Stimulated activated naive CD8-positive, alpha-beta T cell treated with anti-CD3 and anti-CD28 coated beads, Interleukin-15, amount 100 ng/mL, for 72 hours (primary cell): ENCODE measurements around the gene IQCF6.
A peak's percentile ranks its signal among the peaks of the same experiment; 100 is the strongest.

Source experiments
- ATAC-seq: fragments of 150-1000 bp; cut with Tn5 transposase; 2 replicates; pipeline ENCODE4 v1.10.0; 2021; ENCODE audit warnings: mild to moderate bottlenecking, moderate library complexity
- DNase-seq, 2 donors: peaks; one replicate each; pipeline ENCODE4 v3.0.0; 2021 to 2022
- H3K27ac Mint-ChIP-seq, 2 donors: one replicate each; pipeline ENCODE4 v1.8.0; 2022; ENCODE audit warnings: mild to moderate bottlenecking in 2 of 2, mixed read lengths in 2 of 2, moderate library complexity in 2 of 2
- H3K27me3 Mint-ChIP-seq: one replicate; pipeline ENCODE4 v1.8.0; 2022; ENCODE audit warnings: mixed read lengths
- H3K4me1 Mint-ChIP-seq: one replicate; pipeline ENCODE4 v1.8.0; 2022; ENCODE audit warnings: mild to moderate bottlenecking, mixed read lengths
- H3K4me3 Mint-ChIP-seq, 2 donors: one replicate each; pipeline ENCODE4 v1.8.0; 2022; ENCODE audit warnings: mild to moderate bottlenecking in 2 of 2, mixed read lengths in 2 of 2, moderate library complexity in 1 of 2
- H3K9me3 Mint-ChIP-seq, 2 donors: one replicate each; pipeline ENCODE4 v1.8.0; 2022; ENCODE audit warnings: mixed read lengths in 2 of 2

The IQCF6 gene

DNA sequence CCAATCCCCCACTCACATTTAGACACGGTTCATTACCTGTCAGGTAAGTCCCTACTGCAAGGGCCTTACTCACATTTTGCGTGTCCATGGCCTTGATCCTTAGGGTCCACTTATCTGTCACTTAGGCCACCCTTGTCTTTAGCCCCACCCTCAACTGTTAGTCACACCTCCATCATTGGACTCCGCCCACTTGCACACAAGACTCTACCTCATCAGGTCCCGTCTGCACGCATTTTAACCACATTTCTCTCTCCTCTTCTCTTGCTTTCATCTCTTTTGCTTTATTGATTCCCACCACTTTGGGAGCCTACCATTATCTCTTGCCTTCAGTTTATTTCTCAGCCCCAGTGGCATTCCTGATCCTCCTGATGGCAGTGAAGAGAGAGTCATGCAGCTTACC is at the start of gene IQCF6:
TSS of gene IQCF6 (minus strand) at position 101 of the 400 bp plus-strand sequence. CDS start at position 88, 13 bp downstream.
- H3K4me1 Mint-ChIP-seq: no peaks in the 10 kb centered on the region
- H3K4me3 Mint-ChIP-seq: no peak within 1 kb of the TSS
- DNase-seq (no peak), ATAC-seq (no peak)
- no peaks in the 10 kb centered on the region for H3K9me3 Mint-ChIP-seq
- peak within 1 kb of the TSS in 1 of 2 donors; percentile 1 for H3K27ac Mint-ChIP-seq
- peaks cover 25% of the 10 kb centered on the region for H3K27me3 Mint-ChIP-seq

DNA sequence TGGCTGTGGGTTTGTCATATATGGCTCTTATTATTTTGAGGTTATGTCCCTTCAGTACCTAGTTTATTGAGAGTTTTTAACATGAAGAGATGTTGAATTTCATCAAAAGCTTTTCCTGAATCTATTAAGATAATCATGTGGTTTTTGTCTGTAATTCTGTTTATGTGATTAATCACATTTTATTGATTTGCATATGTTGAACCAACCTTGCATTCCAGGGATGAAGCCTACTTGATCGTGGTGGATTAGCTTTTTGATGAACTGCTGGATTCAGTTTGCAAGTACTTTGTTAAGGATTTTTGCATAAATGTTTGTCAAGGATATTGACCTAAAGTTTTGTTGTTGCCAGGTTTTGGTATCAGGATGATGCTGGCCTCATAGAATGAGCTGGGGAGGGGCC is 49.3 kb upstream of the IQCF6 start:
- H3K4me3 Mint-ChIP-seq: no peak overlapping the region
- peaks cover 39% of the 10 kb centered on the region for H3K27me3 Mint-ChIP-seq
- ATAC-seq (no peak), DNase-seq (no peak)
- H3K4me1 Mint-ChIP-seq: no peaks in the 10 kb centered on the region
- peaks cover 18 to 33% of the 10 kb centered on the region in 2 donors for H3K9me3 Mint-ChIP-seq
- H3K27ac Mint-ChIP-seq: no peak overlapping the region

DNA sequence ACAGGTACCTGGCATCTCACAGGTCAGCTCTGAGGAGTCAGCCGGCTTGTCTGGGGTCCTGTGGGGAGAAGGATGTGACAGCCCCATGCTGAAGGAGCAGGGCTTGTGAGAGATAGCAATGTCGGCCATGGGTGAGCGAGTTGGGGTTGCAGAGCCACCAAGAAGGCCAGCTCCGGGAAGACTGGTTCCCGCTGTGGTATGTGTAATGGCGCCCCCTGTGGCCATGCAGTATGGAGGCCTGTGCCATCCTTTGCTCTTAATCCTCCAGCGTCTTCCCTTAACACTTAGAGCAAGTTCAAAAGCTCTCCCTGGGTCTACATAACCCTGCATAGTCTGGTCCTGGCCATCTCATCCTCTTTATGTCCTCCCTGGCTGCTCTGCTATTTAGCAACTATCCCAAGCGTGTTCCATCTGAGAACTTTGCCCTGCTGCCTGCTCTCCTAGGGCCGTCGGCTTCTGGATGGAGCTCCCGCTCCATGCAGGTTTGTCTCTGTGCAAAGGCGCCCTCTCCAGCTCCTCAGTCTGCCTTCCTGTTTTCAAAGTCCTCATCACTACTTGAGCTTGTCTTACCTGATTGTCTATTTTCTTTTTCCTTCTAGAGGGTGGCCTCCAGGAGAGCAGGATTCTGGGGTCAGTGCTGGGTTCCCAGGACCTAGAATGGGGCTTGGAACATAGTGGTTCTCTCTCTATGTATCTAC is 40.8 kb upstream of the IQCF6 start:
- Mint-ChIP-seq H3K4me1 (peaks cover 5% of the 10 kb centered on the region), H3K4me3 (no peak overlapping the region), H3K9me3 (peaks cover 5 to 6% of the 10 kb centered on the region in 2 donors), H3K27ac (no peak overlapping the region), H3K27me3 (peaks cover 20% of the 10 kb centered on the region)
- ATAC-seq: no peak
- no peak for DNase-seq

DNA sequence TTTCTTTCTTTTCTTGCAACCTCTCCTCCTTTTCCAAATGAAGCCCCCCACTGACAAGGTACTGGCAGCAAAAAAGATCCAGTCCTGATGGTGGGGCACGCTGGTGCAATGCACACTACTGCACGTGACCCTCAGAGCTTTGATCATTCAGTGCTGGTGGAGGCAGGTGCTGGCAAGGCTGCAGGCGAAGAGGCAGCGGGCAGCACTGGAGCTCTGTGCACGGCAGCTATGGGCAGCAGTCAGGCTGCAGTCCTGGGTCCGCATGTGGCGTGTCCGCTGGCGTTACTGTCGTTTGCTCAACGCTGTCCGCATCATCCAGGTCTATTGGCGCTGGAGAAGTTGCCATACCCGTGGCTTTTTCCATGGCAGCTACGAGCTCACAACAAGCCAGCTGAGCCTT is 40.1 kb upstream of the IQCF6 start:
- H3K27me3 Mint-ChIP-seq: peaks cover 15% of the 10 kb centered on the region
- peaks cover 5% of the 10 kb centered on the region for H3K4me1 Mint-ChIP-seq
- H3K9me3 Mint-ChIP-seq: peaks cover 5 to 6% of the 10 kb centered on the region in 2 donors
- H3K27ac Mint-ChIP-seq: no peak overlapping the region
- no peak for ATAC-seq
- DNase-seq: no peak
- H3K4me3 Mint-ChIP-seq: no peak overlapping the region

DNA sequence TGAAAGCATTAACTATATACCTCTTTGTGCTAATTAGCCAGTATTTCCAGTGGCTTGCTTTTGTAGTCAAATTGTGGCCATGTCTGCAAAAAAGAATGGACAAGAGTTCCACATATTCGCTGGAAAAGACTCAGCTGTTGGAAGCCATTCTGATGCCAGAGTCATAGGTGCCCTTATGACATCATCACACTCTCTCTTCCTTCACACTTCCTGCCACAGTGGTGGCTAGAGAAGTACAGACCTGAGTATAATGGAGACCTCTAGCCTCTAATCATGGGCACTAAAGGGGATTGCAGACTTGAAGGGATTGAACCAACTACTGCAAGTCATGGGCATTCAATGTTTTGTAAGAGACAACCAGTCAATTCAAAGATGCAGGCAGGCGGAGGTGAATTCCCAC is 38.3 kb upstream of the IQCF6 start:
- ATAC-seq: peak; percentile 68
- Mint-ChIP-seq H3K27ac (no peak overlapping the region), H3K9me3 (peaks cover 5 to 6% of the 10 kb centered on the region in 2 donors), H3K27me3 (peaks cover 15% of the 10 kb centered on the region), H3K4me1 (peaks cover 5% of the 10 kb centered on the region), H3K4me3 (no peak overlapping the region)
- DNase-seq: no peak

DNA sequence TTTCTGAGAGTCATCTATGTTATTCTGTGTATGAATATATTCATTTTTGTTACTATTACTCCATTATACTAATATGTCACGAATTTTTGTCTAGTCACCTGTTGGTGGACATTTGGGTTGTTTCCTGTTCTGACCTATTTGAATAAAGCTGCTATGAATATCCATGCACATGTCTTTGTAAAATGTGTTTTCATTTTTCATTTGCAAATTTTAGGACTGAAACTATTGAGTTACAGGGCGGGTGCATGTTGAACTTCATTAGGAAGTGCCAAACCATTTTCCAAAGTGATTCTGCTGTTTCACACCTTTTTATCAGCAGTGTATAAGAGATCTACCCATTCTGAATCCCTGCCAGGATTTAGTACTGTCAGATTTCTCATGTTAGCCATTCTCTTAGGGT is 37.7 kb upstream of the IQCF6 start:
- no peak overlapping the region for H3K4me3 Mint-ChIP-seq
- no peak for DNase-seq
- no peak overlapping the region for H3K27ac Mint-ChIP-seq
- H3K9me3 Mint-ChIP-seq: peaks cover 3% of the 10 kb centered on the region in 2 donors
- ATAC-seq: no peak
- peaks cover 5% of the 10 kb centered on the region for H3K4me1 Mint-ChIP-seq
- peaks cover 15% of the 10 kb centered on the region for H3K27me3 Mint-ChIP-seq

DNA sequence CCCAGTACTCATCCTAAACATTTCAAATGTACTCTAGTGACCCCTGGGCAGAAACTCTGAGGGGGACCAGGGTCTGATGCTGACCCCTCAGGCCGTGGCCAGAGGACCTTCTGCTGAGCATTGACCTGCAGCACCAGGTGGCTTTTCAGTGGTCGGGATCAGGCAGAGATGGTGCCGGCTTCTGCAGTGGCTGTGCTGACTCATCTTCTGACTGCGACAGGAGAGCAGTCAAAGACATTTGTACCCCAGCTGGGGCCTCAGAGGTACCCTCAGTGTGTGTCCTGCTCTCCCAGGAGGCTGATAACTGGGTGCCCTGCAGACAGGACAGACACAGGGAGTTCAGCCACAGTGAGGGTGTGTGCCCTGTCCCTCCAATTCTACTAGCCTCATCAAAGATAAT is 36.6 kb upstream of the IQCF6 start:
- Mint-ChIP-seq H3K27me3 (peaks cover 11% of the 10 kb centered on the region), H3K27ac (no peak overlapping the region), H3K9me3 (no peaks in the 10 kb centered on the region), H3K4me3 (no peak overlapping the region), H3K4me1 (peaks cover 2% of the 10 kb centered on the region)
- no peak for DNase-seq
- no peak for ATAC-seq

DNA sequence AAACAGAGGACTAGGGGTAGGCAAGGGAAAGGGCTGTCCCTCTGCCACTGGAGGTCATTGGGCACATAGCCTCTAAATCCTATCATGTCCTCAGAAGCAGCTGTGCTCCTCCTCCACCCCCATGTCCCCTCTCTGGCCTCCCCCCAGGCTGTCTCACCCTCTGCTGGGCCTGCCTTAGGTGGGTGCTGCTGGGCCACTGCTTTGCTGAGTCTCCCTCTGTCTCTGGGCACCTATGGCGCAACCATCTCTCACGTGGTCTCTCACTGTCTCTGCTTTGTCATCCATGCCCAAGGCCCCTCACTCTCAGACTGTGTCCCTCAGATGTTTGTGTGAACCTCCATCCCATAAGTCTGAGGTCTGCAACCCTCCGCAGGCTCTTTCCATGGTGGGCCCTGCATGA is 35.0 kb upstream of the IQCF6 start:
- Mint-ChIP-seq H3K4me1 (no peaks in the 10 kb centered on the region), H3K27me3 (no peaks in the 10 kb centered on the region), H3K4me3 (no peak overlapping the region), H3K9me3 (no peaks in the 10 kb centered on the region), H3K27ac (no peak overlapping the region)
- DNase-seq (no peak), ATAC-seq (no peak)

DNA sequence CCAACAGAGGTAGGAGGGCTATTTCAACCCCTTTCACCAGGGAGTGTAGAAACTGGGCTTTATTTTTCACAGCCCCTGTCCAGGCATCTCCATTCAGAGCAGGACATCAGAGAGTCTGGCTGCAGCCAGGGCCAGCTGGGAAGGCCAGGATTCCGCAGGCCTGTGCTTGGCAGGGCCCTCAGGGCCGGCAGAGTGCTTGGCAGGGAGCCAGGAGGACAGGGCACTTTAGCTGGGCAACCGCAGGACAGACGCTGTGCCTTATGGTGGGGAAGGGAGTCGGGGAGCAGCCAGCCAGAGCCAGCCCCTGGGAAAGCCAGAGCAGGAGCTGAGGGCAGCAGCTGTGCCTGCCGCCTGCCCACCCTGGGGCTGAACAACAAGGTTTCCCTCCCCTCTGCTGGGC is 34.5 kb upstream of the IQCF6 start:
- Mint-ChIP-seq H3K27me3 (no peaks in the 10 kb centered on the region), H3K9me3 (no peaks in the 10 kb centered on the region), H3K4me3 (no peak overlapping the region), H3K27ac (no peak overlapping the region), H3K4me1 (no peaks in the 10 kb centered on the region)
- DNase-seq (no peak), ATAC-seq (no peak)

DNA sequence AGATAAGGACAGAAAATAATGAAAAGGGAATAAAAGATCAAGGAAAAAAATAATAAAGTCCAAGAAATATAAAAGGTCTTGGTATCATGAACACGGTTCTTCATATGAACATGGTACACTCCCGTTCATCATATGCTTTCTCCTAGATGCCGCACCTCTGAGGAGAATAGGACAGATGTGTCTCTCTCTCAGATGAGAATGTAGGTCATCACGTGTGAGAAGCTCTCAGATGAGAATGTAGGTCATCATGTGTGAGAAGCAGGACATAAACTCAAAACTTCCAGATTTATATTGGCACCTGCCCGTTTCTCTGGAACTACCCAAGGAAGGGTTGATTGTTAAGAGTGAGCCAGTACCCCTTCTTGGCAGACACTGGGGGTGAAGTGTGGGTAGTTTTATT is 29.9 kb upstream of the IQCF6 start:
- Mint-ChIP-seq H3K27ac (no peak overlapping the region), H3K9me3 (peaks cover 6 to 7% of the 10 kb centered on the region in 2 donors), H3K4me3 (no peak overlapping the region), H3K4me1 (peaks cover 5% of the 10 kb centered on the region), H3K27me3 (no peaks in the 10 kb centered on the region)
- no peak for DNase-seq
- no peak for ATAC-seq

DNA sequence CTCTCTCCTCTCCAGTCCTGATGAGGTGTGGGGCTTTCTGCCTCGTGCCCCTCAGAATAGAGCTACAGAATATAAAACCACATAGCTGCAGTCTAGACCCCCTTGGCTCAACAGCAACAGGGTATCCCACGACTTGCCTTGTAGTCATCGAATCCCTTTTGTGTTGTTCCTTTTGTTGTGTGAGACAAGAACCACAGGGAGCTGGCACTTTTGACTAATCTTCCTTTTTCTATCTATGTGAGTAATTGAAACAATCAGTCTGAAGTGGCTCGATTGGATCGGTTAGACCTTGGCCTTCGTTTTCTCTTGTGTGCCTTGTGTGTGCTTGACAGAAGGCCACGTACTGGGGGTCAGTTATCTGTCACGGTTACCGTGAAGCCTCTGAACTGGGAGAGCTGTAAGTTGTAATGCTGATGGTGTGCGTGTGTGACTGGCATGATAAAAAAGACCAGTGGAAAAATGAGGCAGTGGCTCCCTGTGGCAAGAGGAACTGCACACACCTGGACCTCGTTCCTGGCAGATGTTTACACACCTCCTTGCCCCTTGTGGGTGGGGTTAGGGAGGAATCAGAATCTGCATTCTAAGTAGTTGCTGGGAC is 23.2 kb upstream of the IQCF6 start:
- Mint-ChIP-seq H3K9me3 (no peaks in the 10 kb centered on the region), H3K27me3 (peaks cover 7% of the 10 kb centered on the region), H3K4me3 (no peak overlapping the region), H3K4me1 (peaks cover 50% of the 10 kb centered on the region), H3K27ac (no peak overlapping the region)
- no peak for DNase-seq
- ATAC-seq: no peak

DNA sequence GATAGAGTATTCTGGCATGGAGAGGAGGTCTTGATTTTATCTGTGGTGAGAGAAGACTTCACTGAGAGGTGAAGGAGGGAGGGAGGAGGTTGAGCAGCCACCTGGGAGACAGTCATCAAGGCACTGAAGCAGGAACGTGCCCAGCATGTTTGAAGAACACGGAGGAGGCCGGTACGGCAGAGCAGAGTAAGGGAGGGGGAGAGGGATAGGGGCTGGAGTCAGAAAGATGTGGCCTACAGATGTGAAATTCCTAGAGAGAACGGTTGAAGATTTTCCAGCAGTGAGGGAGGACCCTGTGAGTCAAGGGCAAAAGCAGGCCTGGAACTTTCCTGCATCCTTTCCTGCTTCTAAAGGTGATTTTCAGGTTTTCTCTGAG is 21.7 kb upstream of the IQCF6 start:
- H3K27ac Mint-ChIP-seq: no peak overlapping the region
- no peak for ATAC-seq
- no peaks in the 10 kb centered on the region for H3K9me3 Mint-ChIP-seq
- peaks cover 61% of the 10 kb centered on the region for H3K4me1 Mint-ChIP-seq
- DNase-seq: no peak
- H3K4me3 Mint-ChIP-seq: no peak overlapping the region
- peaks cover 14% of the 10 kb centered on the region for H3K27me3 Mint-ChIP-seq

DNA sequence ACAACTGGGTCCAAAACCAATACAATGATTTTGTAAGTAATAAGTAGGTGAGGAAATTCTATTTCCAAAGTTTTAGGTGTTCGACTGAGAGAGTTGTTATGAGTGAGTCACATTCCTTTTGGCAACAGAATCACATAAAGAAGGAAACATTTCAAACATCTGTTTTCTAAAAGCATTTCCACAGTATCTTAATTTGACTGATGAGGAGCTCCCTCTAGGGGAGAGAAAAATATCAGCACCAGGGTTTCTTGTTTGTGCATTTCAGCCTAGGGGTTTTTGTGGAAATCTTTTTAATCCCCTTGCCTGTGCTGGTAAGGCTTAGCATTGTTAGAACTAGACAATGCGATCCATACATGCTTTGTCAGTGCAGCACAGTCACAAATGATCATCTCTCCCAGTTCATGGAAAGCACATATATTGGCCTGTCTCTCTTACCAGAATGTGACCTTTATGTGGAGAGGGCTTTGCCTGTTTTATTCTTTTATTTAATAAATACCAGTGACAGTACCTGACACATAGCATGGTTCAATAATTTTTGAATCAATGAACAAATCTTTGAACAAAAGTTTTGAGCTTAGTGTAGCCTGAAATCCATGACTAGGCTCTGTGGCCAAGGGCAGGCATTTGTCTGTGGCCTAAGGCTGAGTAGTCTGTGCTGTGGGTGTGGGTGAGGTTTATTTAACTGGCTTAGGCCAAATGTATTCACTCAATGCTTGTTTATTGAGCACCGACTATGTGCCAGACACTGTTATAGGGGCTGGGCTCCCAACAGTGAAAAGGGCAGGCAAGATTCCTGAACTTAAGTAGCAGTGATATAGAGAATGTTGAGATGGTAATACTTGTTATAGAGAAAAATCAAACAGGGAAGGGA is 21.1 kb upstream of the IQCF6 start:
- H3K4me3 Mint-ChIP-seq: no peak overlapping the region
- peak; percentile 33 for ATAC-seq
- DNase-seq: peak in 1 of 2 donors; percentile 39
- H3K27ac Mint-ChIP-seq: no peak overlapping the region
- no peaks in the 10 kb centered on the region for H3K9me3 Mint-ChIP-seq
- H3K4me1 Mint-ChIP-seq: peaks cover 61% of the 10 kb centered on the region
- H3K27me3 Mint-ChIP-seq: peaks cover 20% of the 10 kb centered on the region

DNA sequence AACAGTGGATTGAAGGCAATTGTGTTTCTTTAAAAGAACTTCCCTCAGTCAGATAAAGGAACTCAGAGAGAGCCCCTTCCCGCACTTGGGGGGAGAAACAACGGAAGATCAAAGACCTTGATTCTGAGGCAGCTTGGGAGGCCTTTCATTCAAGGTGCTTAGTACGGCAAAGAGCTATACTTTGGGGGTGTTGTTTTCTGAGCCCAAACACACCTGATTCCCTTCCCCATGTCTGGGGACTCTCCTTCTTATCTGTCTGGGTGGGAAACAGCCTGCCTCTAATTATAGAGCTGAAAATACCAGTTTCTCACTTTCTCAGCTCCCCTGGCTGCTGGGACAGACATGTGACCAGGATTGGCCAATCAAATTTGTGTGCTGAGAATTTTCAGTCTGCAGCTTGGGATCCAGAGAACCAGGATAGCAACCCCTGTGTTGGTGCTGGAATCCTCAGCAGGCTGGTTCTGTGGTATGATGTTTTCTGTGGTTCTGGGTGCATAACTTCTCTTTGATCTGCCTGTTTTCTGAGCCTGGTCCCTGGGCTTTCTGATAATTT is 19.4 kb upstream of the IQCF6 start:
- H3K4me1 Mint-ChIP-seq: peaks cover 56% of the 10 kb centered on the region
- ATAC-seq: no peak
- peak overlapping the region; percentile 43 to 59 for H3K4me3 Mint-ChIP-seq
- H3K27me3 Mint-ChIP-seq: peaks cover 20% of the 10 kb centered on the region
- no peaks in the 10 kb centered on the region for H3K9me3 Mint-ChIP-seq
- DNase-seq: no peak
- H3K27ac Mint-ChIP-seq: no peak overlapping the region

DNA sequence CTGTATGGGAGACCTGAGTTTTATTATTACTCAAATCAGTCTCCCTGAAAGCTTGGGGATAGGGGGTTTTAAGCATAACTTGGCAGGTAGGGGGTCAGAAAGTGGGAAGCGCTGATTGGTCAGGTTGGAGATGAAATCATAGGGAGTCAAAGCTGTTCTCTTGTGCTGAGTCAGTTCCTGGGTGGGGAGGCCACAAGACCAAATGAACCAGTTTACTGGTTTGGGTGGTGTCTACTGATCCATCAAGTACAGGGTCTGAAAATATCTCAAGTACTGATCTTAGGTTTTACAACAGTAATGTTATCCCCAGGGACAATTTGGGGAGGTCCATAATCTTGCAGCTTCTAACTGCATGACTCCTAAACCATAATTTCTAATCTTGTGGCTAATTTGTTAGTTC is 17.8 kb upstream of the IQCF6 start:
- no peak overlapping the region for H3K27ac Mint-ChIP-seq

DNA sequence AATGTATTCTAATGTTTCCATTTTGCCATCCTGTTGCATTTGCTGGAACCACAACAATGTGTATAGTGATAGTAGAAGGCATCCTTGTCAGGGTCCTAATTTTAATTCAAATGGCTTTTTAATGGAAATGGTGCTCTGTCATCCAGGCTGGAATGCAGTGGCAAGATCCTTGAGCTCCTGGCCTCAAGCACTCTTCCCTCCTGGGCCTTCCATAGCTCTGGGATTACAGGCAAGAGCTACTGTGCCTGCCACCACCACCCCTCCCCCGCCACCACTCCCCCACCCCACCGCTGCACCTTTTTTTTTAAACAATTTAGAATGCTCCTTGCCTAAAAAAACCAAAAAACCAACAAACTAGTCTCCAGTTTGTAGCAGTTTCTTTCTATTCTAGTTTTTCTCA is 15.2 kb upstream of the IQCF6 start:
- no peaks in the 10 kb centered on the region for H3K9me3 Mint-ChIP-seq
- peaks cover 53% of the 10 kb centered on the region for H3K4me1 Mint-ChIP-seq
- H3K27ac Mint-ChIP-seq: no peak overlapping the region
- peaks cover 20% of the 10 kb centered on the region for H3K27me3 Mint-ChIP-seq
- no peak for ATAC-seq
- H3K4me3 Mint-ChIP-seq: no peak overlapping the region
- DNase-seq: no peak

More for the DNA sequence above, 17.8 kb upstream of the IQCF6 start:
- Mint-ChIP-seq H3K9me3 (no peaks in the 10 kb centered on the region), H3K27me3 (peaks cover 20% of the 10 kb centered on the region), H3K4me1 (peaks cover 58% of the 10 kb centered on the region), H3K4me3 (peak overlapping the region in 1 of 2 donors; percentile 17)
- DNase-seq (peak in 1 of 2 donors; percentile 69), ATAC-seq (peak; percentile 93)
